Uterus (tissue), 2 donors: Measurements from ENCODE around the gene TMEM200A.

Experiments
- POLR2A ChIP-seq, 2 donors: fragments of 450-650 bp; IDR thresholded peaks; one replicate each; pipeline ENCODE4 v1.6.1; 2016; ENCODE audit warnings: antibody characterized with exemption in 2 of 2, mild to moderate bottlenecking in 1 of 2, moderate library complexity in 1 of 2
- TF ChIP-seq, protein P1 (sequence below), 4 experiments: fragments of 200-600 bp in 2 of 4; fragments of 450-650 bp in 2 of 4; sonication (generic) in 2 of 4; IDR thresholded peaks; one replicate each; pipeline ENCODE4 v1.5.1; 2016 to 2019; ENCODE audit warnings: antibody characterized with exemption in 4 of 4, mild to moderate bottlenecking in 2 of 4, moderate library complexity in 1 of 4

- TF ChIP-seq POLR2A (IDR thresholded peaks at IDR 0.05), result no peak
- TF ChIP-seq, protein P1, sequence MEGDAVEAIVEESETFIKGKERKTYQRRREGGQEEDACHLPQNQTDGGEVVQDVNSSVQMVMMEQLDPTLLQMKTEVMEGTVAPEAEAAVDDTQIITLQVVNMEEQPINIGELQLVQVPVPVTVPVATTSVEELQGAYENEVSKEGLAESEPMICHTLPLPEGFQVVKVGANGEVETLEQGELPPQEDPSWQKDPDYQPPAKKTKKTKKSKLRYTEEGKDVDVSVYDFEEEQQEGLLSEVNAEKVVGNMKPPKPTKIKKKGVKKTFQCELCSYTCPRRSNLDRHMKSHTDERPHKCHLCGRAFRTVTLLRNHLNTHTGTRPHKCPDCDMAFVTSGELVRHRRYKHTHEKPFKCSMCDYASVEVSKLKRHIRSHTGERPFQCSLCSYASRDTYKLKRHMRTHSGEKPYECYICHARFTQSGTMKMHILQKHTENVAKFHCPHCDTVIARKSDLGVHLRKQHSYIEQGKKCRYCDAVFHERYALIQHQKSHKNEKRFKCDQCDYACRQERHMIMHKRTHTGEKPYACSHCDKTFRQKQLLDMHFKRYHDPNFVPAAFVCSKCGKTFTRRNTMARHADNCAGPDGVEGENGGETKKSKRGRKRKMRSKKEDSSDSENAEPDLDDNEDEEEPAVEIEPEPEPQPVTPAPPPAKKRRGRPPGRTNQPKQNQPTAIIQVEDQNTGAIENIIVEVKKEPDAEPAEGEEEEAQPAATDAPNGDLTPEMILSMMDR (IDR thresholded peaks at IDR 0.05), result no peak
These were observed 117.0 kb downstream of the TMEM200A start for GRCh38 chr6:130482645-130483390.
